Stimulated activated CD4-positive, alpha-beta T cell treated with anti-CD3 and anti-CD28 coated beads, Interleukin-4, amount 100 ng/mL, for 48 hours (primary cell): ENCODE measurements around the gene NSDHL.
"Not testable (repeated sequence)": the region's sequence is repeated elsewhere in the genome, so short reads cannot be mapped to it uniquely, and the experiment has no call there.

ENCODE experiments used
- DNase-seq, 2 donors: peaks; one replicate each; pipeline ENCODE4 v3.0.0-alpha.2; 2020; ENCODE audit warnings: low read depth in 2 of 2

The NSDHL gene

GRCh38 chrX:152830312-152831305 lies at the start of gene NSDHL, which contains the start of gene CETN2:
Gene NSDHL, plus strand, starts transcription at chrX:152831063. Its CDS starts 15,262 bp downstream, at chrX:152846325.
Gene CETN2, minus strand, starts transcription at chrX:152830757. Its CDS starts 47 bp downstream, at chrX:152830710.
- peak; percentile 81 to 88 for DNase-seq

- DNase-seq: not testable (repeated sequence)
Observed at GRCh38 chrX:152787062-152787461, 43.8 kb upstream of the NSDHL start.

- no peak for DNase-seq
Observed at GRCh38 chrX:152798945-152799344, 31.9 kb upstream of the NSDHL start.

GRCh38 chrX:152806035-152806434 lies 24.8 kb upstream of the NSDHL start:
- no peak for DNase-seq

- DNase-seq: no peak
Observed at GRCh38 chrX:152810403-152810802, 20.5 kb upstream of the NSDHL start.

GRCh38 chrX:152813206-152813605 lies 17.7 kb upstream of the NSDHL start:
- DNase-seq: no peak

- DNase-seq: no peak
Observed at GRCh38 chrX:152814048-152814447, 16.8 kb upstream of the NSDHL start.

- no peak for DNase-seq
Observed at GRCh38 chrX:152817078-152817764, 13.6 kb upstream of the NSDHL start.

GRCh38 chrX:152818356-152818755 lies 12.5 kb upstream of the NSDHL start:
- no peak for DNase-seq

GRCh38 chrX:152819266-152819665 lies 11.6 kb upstream of the NSDHL start:
- DNase-seq: no peak

GRCh38 chrX:152819732-152820131 lies 11.1 kb upstream of the NSDHL start:
- no peak for DNase-seq

- DNase-seq: no peak
Observed at GRCh38 chrX:152821145-152821765, 9.6 kb upstream of the NSDHL start.

- no peak for DNase-seq
Observed at GRCh38 chrX:152822383-152823086, 8.3 kb upstream of the NSDHL start.

- no peak for DNase-seq
Observed at GRCh38 chrX:152823657-152824056, 7.2 kb upstream of the NSDHL start.

GRCh38 chrX:152824841-152825374 lies 6.0 kb upstream of the NSDHL start:
- DNase-seq: no peak

GRCh38 chrX:152831391-152831790 lies 528 bp downstream of the NSDHL start:
- DNase-seq: no peak

- no peak for DNase-seq
Observed at GRCh38 chrX:152832520-152832919, 1.7 kb downstream of the NSDHL start.

GRCh38 chrX:152833378-152833777 lies 2.5 kb downstream of the NSDHL start:
- no peak for DNase-seq

- not testable (repeated sequence) for DNase-seq
Observed at GRCh38 chrX:152835470-152835869, 4.6 kb downstream of the NSDHL start.

GRCh38 chrX:152842772-152843338 lies 12.0 kb downstream of the NSDHL start:
- no peak for DNase-seq

- DNase-seq: no peak
Observed at GRCh38 chrX:152843852-152844251, 13.0 kb downstream of the NSDHL start.
